ENCODE results near the gene CA10.

- TF ChIP-seq, protein P1, sequence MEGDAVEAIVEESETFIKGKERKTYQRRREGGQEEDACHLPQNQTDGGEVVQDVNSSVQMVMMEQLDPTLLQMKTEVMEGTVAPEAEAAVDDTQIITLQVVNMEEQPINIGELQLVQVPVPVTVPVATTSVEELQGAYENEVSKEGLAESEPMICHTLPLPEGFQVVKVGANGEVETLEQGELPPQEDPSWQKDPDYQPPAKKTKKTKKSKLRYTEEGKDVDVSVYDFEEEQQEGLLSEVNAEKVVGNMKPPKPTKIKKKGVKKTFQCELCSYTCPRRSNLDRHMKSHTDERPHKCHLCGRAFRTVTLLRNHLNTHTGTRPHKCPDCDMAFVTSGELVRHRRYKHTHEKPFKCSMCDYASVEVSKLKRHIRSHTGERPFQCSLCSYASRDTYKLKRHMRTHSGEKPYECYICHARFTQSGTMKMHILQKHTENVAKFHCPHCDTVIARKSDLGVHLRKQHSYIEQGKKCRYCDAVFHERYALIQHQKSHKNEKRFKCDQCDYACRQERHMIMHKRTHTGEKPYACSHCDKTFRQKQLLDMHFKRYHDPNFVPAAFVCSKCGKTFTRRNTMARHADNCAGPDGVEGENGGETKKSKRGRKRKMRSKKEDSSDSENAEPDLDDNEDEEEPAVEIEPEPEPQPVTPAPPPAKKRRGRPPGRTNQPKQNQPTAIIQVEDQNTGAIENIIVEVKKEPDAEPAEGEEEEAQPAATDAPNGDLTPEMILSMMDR (conservative IDR thresholded peaks at IDR 0.05; ENCODE audit: low read length), result no peak
- no peak for TF ChIP-seq EZH2phosphoT487 (IDR thresholded peaks at IDR 0.05; ENCODE audit: borderline replicate concordance)
Measured at GRCh38 chr17:51667706-51668083, 490.8 kb downstream of the CA10 start.
